Loucy (cell line): ENCODE data around the gene CD300C.
"Not testable (repeated sequence)": the region's sequence is repeated elsewhere in the genome, so short reads cannot be mapped to it uniquely, and the experiment has no call there.

Experiments
- H2AFZ ChIP-seq: fragments of 200-600 bp; sonication (generic); 2 replicates; pipeline ENCODE4 v1.6.0; 2016; ENCODE audit warnings: antibody characterized with exemption, mild to moderate bottlenecking, low read length, moderate library complexity
- H3F3A ChIP-seq: fragments of 200-600 bp; 2 replicates; pipeline ENCODE4 v1.6.0; 2016; ENCODE audit warnings: antibody characterized with exemption, low read depth, mild to moderate bottlenecking
- H3K27me3 ChIP-seq: fragments of 200-600 bp; sonication (generic); 2 replicates; pipeline ENCODE4 v1.6.1; 2014; ENCODE audit warnings: low read length, mild to moderate bottlenecking; ENCODE audit not compliant: insufficient read depth, poor library complexity, severe bottlenecking
- H3K36me3 ChIP-seq: fragments of 200-600 bp; sonication (generic); 2 replicates; pipeline ENCODE4 v1.6.1; 2016; ENCODE audit warnings: low read length; ENCODE audit not compliant: insufficient read depth
- H3K4me1 ChIP-seq: fragments of 200-600 bp; sonication (generic); 2 replicates; pipeline ENCODE4 v1.5.1; 2014; ENCODE audit warnings: low read length, mild to moderate bottlenecking; ENCODE audit not compliant: insufficient read depth, poor library complexity, severe bottlenecking
- H3K4me2 ChIP-seq: fragments of 200-600 bp; sonication (generic); 2 replicates; pipeline ENCODE4 v1.6.0; 2014; ENCODE audit warnings: antibody characterized with exemption, low read length, low read depth, mild to moderate bottlenecking; ENCODE audit not compliant: poor library complexity, severe bottlenecking
- H3K4me3 ChIP-seq: fragments of 200-600 bp; sonication (generic); 2 replicates; pipeline ENCODE4 v1.5.1; 2014; ENCODE audit warnings: low read length, mild to moderate bottlenecking, mixed read lengths; ENCODE audit not compliant: poor library complexity, severe bottlenecking
- H3K79me2 ChIP-seq: fragments of 200-600 bp; sonication (generic); 2 replicates; pipeline ENCODE4 v1.6.1; 2014; ENCODE audit warnings: low read length; ENCODE audit not compliant: insufficient read depth
- H3K9ac ChIP-seq: fragments of 200-600 bp; sonication (generic); 2 replicates; pipeline ENCODE4 v1.6.0; 2014; ENCODE audit warnings: mild to moderate bottlenecking, low read depth, low read length, moderate library complexity; ENCODE audit not compliant: poor library complexity, severe bottlenecking
- H3K9me2 ChIP-seq: fragments of 200-600 bp; sonication (generic); replicated peaks from 2 replicates; pipeline ENCODE4 v1.6.1; 2016; ENCODE audit warnings: low read depth, low read length, mixed read lengths
- H3K9me3 ChIP-seq: fragments of 200-600 bp; sonication (generic); 2 replicates; pipeline ENCODE4 v1.6.1; 2014; ENCODE audit warnings: mild to moderate bottlenecking, antibody characterized with exemption, low read length, low read depth; ENCODE audit not compliant: insufficient read depth
- H4K20me1 ChIP-seq: fragments of 200-600 bp; sonication (generic); 2 replicates; pipeline ENCODE4 v1.6.0; 2014; ENCODE audit warnings: antibody characterized with exemption, low read length, mild to moderate bottlenecking; ENCODE audit not compliant: insufficient read depth, poor library complexity, severe bottlenecking
- CTCF ChIP-seq: fragments of 200-600 bp; sonication (generic); conservative IDR thresholded peaks from 2 replicates; pipeline ENCODE4 v1.5.1; 2014; ENCODE audit warnings: mild to moderate bottlenecking, antibody characterized with exemption, low read length
- EZH2phosphoT487 ChIP-seq: fragments of 200-600 bp; IDR thresholded peaks from 2 replicates; pipeline ENCODE4 v1.6.1; 2018; ENCODE audit warnings: antibody characterized with exemption, mild to moderate bottlenecking, moderate library complexity, borderline replicate concordance

CD300C gene

GRCh38 chr17:74582633-74583032 lies 36.7 kb upstream of the CD300C start:
- Histone ChIP-seq H3K9me3 (no peaks in the 10 kb centered on the region), H3K36me3 (no peaks in the 10 kb centered on the region), H4K20me1 (no peaks in the 10 kb centered on the region), H3K4me1 (peaks cover 2% of the 10 kb centered on the region), H3K9me2 (no peaks in the 10 kb centered on the region), H3K79me2 (no peaks in the 10 kb centered on the region), H3K4me3 (no peak overlapping the region), H3K4me2 (no peak overlapping the region), H3F3A (no peaks in the 10 kb centered on the region), H2AFZ (no peak overlapping the region), H3K27me3 (no peaks in the 10 kb centered on the region), H3K9ac (no peak overlapping the region)
- TF ChIP-seq CTCF, result no peak
- no peak for TF ChIP-seq EZH2phosphoT487

GRCh38 chr17:74579900-74580299 lies 34.0 kb upstream of the CD300C start:
- no peaks in the 10 kb centered on the region for H3K79me2 ChIP-seq
- H3K36me3 ChIP-seq, result no peaks in the 10 kb centered on the region
- H3K27me3 ChIP-seq, result no peaks in the 10 kb centered on the region
- H3K4me1 ChIP-seq, result peaks cover 2% of the 10 kb centered on the region
- H3K9ac ChIP-seq, result no peak overlapping the region
- TF ChIP-seq EZH2phosphoT487 (no peak), CTCF (no peak)
- no peaks in the 10 kb centered on the region for H3K9me2 ChIP-seq
- peak overlapping the region; percentile 74; the same call in 1 of the 2 replicates for H2AFZ ChIP-seq
- no peaks in the 10 kb centered on the region for H4K20me1 ChIP-seq
- H3K9me3 ChIP-seq, result no peaks in the 10 kb centered on the region
- H3K4me2 ChIP-seq, result no peak overlapping the region
- H3K4me3 ChIP-seq, result no peak overlapping the region
- no peaks in the 10 kb centered on the region for H3F3A ChIP-seq

DNA sequence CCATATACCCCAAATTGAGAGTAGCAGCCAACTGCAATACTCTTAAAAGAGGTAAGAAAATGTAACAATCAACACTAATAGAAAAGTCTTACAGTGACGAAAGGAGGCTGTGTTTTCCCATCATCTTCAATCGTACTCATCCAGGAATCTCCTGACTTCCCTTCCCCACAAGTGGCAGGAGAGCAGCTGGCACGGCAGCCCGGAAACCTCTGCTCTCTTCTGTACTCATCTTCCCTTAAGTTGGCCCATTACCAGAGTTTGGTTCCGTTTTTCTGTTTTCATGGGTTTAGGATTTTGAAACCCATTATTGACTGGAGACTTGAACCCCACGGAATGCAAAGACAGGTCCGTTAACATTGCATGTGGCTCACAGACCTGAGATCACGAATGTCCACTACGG lies 33.1 kb upstream of the CD300C start:
- no peaks in the 10 kb centered on the region for H3K9me3 ChIP-seq
- no peak for TF ChIP-seq EZH2phosphoT487
- H3K36me3 ChIP-seq, result no peaks in the 10 kb centered on the region
- no peak overlapping the region for H3K4me2 ChIP-seq
- no peaks in the 10 kb centered on the region for H3K79me2 ChIP-seq
- H3K9me2 ChIP-seq, result no peaks in the 10 kb centered on the region
- no peaks in the 10 kb centered on the region for H4K20me1 ChIP-seq
- peaks cover 2% of the 10 kb centered on the region for H3K4me1 ChIP-seq
- H3F3A ChIP-seq, result no peaks in the 10 kb centered on the region
- H3K9ac ChIP-seq, result no peak overlapping the region
- H2AFZ ChIP-seq, result no peak overlapping the region
- H3K27me3 ChIP-seq, result no peaks in the 10 kb centered on the region
- H3K4me3 ChIP-seq, result no peak overlapping the region

GRCh38 chr17:74574489-74575142 lies 28.7 kb upstream of the CD300C start:
- H3K4me1 ChIP-seq, result no peaks in the 10 kb centered on the region
- no peak overlapping the region for H3K9ac ChIP-seq
- H3K36me3 ChIP-seq, result no peaks in the 10 kb centered on the region
- no peak overlapping the region for H2AFZ ChIP-seq
- no peaks in the 10 kb centered on the region for H3K79me2 ChIP-seq
- no peaks in the 10 kb centered on the region for H3F3A ChIP-seq
- no peaks in the 10 kb centered on the region for H3K27me3 ChIP-seq
- H3K4me2 ChIP-seq, result no peak overlapping the region
- H3K9me2 ChIP-seq, result no peaks in the 10 kb centered on the region
- H3K4me3 ChIP-seq, result no peak overlapping the region
- no peaks in the 10 kb centered on the region for H3K9me3 ChIP-seq
- TF ChIP-seq EZH2phosphoT487, result no peak
- no peaks in the 10 kb centered on the region for H4K20me1 ChIP-seq

DNA sequence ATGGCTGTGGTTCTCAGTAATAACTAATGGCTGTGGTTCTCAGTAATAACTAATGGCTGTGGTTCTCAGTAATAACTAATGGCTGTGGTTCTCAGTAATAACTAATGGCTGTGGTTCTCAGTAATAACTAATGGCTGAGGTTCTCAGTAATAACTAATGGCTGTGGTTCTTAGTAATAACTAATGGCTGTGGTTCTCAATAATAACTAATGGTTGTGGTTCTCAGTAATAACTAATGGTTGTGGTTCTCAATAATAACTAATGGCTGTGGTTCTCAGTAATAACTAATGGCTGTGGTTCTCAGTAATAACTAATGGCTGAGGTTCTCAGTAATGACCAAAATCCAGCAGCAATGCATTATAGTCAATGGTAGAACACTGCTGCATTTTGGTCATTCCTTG lies 27.7 kb upstream of the CD300C start:
- not testable (repeated sequence) for H3K4me3 ChIP-seq, H3K4me1 ChIP-seq, H3K79me2 ChIP-seq, H3K4me2 ChIP-seq, H2AFZ ChIP-seq, H3K9ac ChIP-seq, H4K20me1 ChIP-seq, H3K9me3 ChIP-seq, H3K27me3 ChIP-seq, H3F3A ChIP-seq, H3K9me2 ChIP-seq, H3K36me3 ChIP-seq
